HEK293T (cell line): ENCODE measurements around the gene ADM5.

Source experiments
- FOXA1 ChIP-seq: fragments of 450-650 bp; IDR thresholded peaks from 2 replicates; pipeline ENCODE4 v1.6.1; 2016; ENCODE audit warnings: mild to moderate bottlenecking
- FOXK2 ChIP-seq: fragments of 450-650 bp; IDR thresholded peaks from 2 replicates; pipeline ENCODE4 v1.6.1; 2016; ENCODE audit warnings: mild to moderate bottlenecking
- SP1 ChIP-seq: fragments of 450-650 bp; IDR thresholded peaks from 2 replicates; pipeline ENCODE4 v1.6.1; 2017
- SUZ12 ChIP-seq: fragments of 450-650 bp; IDR thresholded peaks from 2 replicates; pipeline ENCODE4 v1.6.1; 2016; ENCODE audit warnings: mild to moderate bottlenecking
- TARDBP ChIP-seq: fragments of 450-650 bp; IDR thresholded peaks from 2 replicates; pipeline ENCODE4 v1.6.1; 2016
- ZNF384 ChIP-seq: fragments of 450-650 bp; IDR thresholded peaks from 2 replicates; pipeline ENCODE4 v1.6.1; 2016
- TF ChIP-seq, protein P1 (sequence below): fragments of 450-650 bp; IDR thresholded peaks from 2 replicates; pipeline ENCODE4 v1.6.1; 2016

DNA sequence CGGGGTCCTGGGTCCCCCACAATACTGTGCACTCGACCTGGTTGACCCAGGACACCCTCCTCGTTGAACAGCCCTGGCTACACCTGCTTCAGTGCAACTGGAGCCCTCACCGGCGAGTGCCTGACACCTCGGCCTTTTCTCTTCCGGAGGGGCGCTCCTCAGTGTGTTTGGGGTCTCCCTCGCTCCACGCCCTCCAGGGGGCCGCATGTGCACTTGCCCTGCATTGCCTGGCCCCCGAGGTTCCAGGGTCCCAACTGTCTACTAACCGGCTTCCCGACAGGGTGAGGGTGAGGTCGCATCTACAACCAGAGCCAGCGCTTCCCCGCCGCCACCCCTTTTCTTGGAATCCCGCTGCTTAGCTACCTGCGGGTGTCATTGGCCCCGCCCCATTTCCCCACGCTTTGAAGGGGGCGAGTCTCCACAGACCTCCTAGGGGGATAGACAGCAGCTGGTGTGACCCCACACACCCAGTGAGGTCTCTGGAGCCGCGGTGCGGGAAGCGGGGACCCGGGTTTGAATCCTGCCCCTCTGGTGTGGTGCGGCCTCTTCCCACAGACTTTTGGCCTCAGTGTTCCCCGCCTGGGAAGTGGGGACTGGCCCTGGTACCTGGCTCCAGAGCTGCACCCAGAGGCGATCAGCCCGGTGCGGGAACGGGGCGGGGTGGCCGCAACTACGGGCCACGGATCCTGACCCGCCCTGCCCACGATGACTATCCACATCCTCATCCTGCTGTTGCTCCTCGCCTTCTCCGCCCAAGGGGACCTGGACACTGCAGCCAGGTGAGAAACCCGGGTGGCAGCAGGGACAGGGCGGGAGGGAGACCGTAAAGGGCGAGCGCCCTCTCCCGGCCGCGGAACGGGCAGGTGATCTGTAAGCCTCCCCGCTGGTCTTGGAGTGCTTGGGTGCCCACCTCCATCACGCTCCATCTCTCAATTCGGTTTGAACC lies at the start of gene ADM5:
- TF ChIP-seq SP1 = no peak
- TF ChIP-seq TARDBP = no peak
- no peak for TF ChIP-seq SUZ12
- no peak for TF ChIP-seq FOXA1
- TF ChIP-seq FOXK2 = no peak
- TF ChIP-seq, protein P1, sequence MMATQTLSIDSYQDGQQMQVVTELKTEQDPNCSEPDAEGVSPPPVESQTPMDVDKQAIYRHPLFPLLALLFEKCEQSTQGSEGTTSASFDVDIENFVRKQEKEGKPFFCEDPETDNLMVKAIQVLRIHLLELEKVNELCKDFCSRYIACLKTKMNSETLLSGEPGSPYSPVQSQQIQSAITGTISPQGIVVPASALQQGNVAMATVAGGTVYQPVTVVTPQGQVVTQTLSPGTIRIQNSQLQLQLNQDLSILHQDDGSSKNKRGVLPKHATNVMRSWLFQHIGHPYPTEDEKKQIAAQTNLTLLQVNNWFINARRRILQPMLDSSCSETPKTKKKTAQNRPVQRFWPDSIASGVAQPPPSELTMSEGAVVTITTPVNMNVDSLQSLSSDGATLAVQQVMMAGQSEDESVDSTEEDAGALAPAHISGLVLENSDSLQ = no peak
- no peak for TF ChIP-seq ZNF384
